SK-N-DZ (cell line): ENCODE measurements around the gene LCE2B. TPM values are rescaled to one million over a fixed set of nuclear protein-coding genes. Genes with fewer than 3 reads are reported as not detected.
"Not testable (repeated sequence)": the region's sequence is repeated elsewhere in the genome, so short reads cannot be mapped to it uniquely, and the experiment has no call there.

Experiments used
- DNase-seq: peaks from one replicate; pipeline ENCODE4 v3.0.0-alpha.2; 2015; ENCODE audit warnings: low spot score
- polyA plus RNA-seq, 2 experiments: library from polyadenylated mRNA; depleted of rRNA; stranded (reverse); fragments of >200 nt; gene quantifications; 2 replicates each; pipeline ENCODE4 v1.2.3, GENCODE V29; 2014

LCE2B gene
- polyA plus RNA-seq (2014; cell fraction: cytosol; rRNA removed): not detected in 2 replicates
- not detected in 2 replicates for polyA plus RNA-seq (2014; cell fraction: nucleus; rRNA removed)

- DNase-seq: not testable (repeated sequence)
Observed at GRCh38 chr1:152685823-152686222, at the start of gene LCE2B. Gene LCE2B (plus strand): TSS chr1:152686123. CDS start chr1:152686844, 721 bp downstream.

GRCh38 chr1:152640351-152640750 is 45.6 kb upstream of the LCE2B start:
- no peak for DNase-seq

GRCh38 chr1:152643945-152644344 is 42.0 kb upstream of the LCE2B start:
- DNase-seq: no peak

- DNase-seq: no peak
Observed at GRCh38 chr1:152645146-152645545, 40.8 kb upstream of the LCE2B start.

- no peak for DNase-seq
Observed at GRCh38 chr1:152646656-152647055, 39.3 kb upstream of the LCE2B start.

- peak; percentile 51 for DNase-seq
Observed at GRCh38 chr1:152654110-152654509, 31.8 kb upstream of the LCE2B start.

- no peak for DNase-seq
Observed at GRCh38 chr1:152656459-152656858, 29.5 kb upstream of the LCE2B start.

GRCh38 chr1:152657677-152658076 is 28.2 kb upstream of the LCE2B start:
- DNase-seq: no peak

GRCh38 chr1:152658649-152659048 is 27.3 kb upstream of the LCE2B start:
- no peak for DNase-seq

GRCh38 chr1:152663098-152663497 is 22.8 kb upstream of the LCE2B start, which contains the start of gene LCE2D:
Gene LCE2D (plus strand): TSS chr1:152663380. CDS start chr1:152664106, 726 bp downstream.
- DNase-seq: no peak

- DNase-seq: not testable (repeated sequence)
Observed at GRCh38 chr1:152666171-152666570, 19.8 kb upstream of the LCE2B start.

GRCh38 chr1:152667648-152668047 is 18.3 kb upstream of the LCE2B start:
- no peak for DNase-seq

- no peak for DNase-seq
Observed at GRCh38 chr1:152673016-152673415, 12.9 kb upstream of the LCE2B start.

- DNase-seq: not testable (repeated sequence)
Observed at GRCh38 chr1:152674983-152675382, 10.9 kb upstream of the LCE2B start, which contains the start of gene LCE2C. Gene LCE2C (plus strand): TSS chr1:152675279. CDS start chr1:152676016, 737 bp downstream.

- DNase-seq: no peak
Observed at GRCh38 chr1:152679459-152679858, 6.5 kb upstream of the LCE2B start.

- no peak for DNase-seq
Observed at GRCh38 chr1:152681616-152682015, 4.3 kb upstream of the LCE2B start.

- no peak for DNase-seq
Observed at GRCh38 chr1:152683846-152684245, 2.1 kb upstream of the LCE2B start.

GRCh38 chr1:152697701-152698600 is 12.0 kb downstream of the LCE2B start, which contains the start of gene LCE2A:
Gene LCE2A (plus strand): TSS chr1:152698345. CDS start chr1:152698902, 557 bp downstream.
- no peak for DNase-seq

GRCh38 chr1:152699746-152700145 is 13.8 kb downstream of the LCE2B start:
- no peak for DNase-seq

GRCh38 chr1:152707860-152708259 is 21.9 kb downstream of the LCE2B start, which contains the start of gene LCE4A:
Gene LCE4A (plus strand): TSS chr1:152708160. CDS start chr1:152709076, 916 bp downstream.
- DNase-seq: no peak

GRCh38 chr1:152718238-152718637 is 32.3 kb downstream of the LCE2B start:
- no peak for DNase-seq

- DNase-seq: no peak
Observed at GRCh38 chr1:152725261-152725660, 39.3 kb downstream of the LCE2B start.

- no peak for DNase-seq
Observed at GRCh38 chr1:152728986-152729385, 43.1 kb downstream of the LCE2B start.
